Measurements from ENCODE around the gene FBN1. TPM values are rescaled to one million over a fixed set of nuclear protein-coding genes. Genes with fewer than 3 reads are reported as not detected.

The FBN1 gene
- total RNA-seq, 1 donor from 2014 or later, result 439 TPM

DNA sequence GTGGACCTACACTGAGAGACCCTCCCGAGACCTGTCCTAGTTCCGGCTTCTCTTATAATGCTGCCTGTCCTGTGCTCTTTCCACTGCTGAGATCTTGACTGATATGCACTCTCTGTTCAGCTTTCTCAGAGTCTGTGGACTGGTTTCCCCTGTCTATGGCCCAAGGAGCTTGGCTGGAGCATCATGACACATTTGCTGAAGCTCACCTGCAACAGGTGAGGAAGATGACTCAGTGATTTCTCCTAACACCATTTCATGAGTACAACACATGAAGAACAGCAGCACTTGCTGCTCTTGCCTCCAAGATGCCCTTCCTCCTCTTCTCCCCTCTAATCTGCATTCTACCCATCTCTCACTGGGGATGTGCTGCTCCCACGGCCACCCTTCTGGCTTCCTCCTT, 222.2 kb downstream of the FBN1 start:
- Histone ChIP-seq H3K9ac (ENCODE audit: low read depth in 1 of 3, low read length in 3 of 3) (no peak overlapping the region), H3K4me3 (ENCODE audit: low read length in 3 of 3) (no peak overlapping the region), H3K27ac (ENCODE audit: low read depth, low read length) (no peak overlapping the region), H3K4me1 (ENCODE audit: control insufficient read depth in 3 of 3, insufficient read depth in 3 of 3, low read length in 3 of 3) (no peaks in the 10 kb centered on the region), H3K9me3 (ENCODE audit: control insufficient read depth in 3 of 3, low read length in 3 of 3) (no peaks in the 10 kb centered on the region), H3K36me3 (ENCODE audit: control insufficient read depth in 3 of 3, insufficient read depth in 3 of 3, low read length in 3 of 3) (peaks cover 8 to 23% (median 10%) of the 10 kb centered on the region in 3 donors), H3K27me3 (ENCODE audit: control insufficient read depth in 3 of 3, insufficient read depth in 3 of 3, low read length in 3 of 3) (no peaks in the 10 kb centered on the region)

DNA sequence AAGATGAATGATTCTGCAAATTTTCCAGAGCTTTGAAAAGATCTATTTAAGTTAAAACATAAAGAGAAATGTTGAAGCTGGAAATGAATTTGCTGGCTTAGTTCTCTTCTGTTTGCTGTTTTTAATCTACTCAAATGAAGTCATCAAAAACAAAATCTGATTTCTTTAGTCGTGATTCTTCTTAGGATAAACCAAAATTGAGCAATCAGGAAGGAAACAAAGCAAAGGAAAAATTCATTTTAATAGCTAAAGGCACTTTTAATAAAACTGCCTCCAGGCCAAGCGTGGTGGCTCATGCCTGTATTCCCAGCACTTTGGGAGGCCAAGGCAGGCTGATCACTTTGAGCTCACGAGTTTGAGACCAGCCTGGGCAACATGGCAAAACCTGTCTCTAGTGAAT, 223.1 kb downstream of the FBN1 start:
- no peaks in the 10 kb centered on the region for H3K9me3 ChIP-seq (ENCODE audit: control insufficient read depth in 3 of 3, low read length in 3 of 3)
- peaks cover 3 to 22% (median 8%) of the 10 kb centered on the region in 3 donors for H3K36me3 ChIP-seq (ENCODE audit: control insufficient read depth in 3 of 3, insufficient read depth in 3 of 3, low read length in 3 of 3)
- no peak overlapping the region for H3K4me3 ChIP-seq (ENCODE audit: low read length in 3 of 3)
- no peaks in the 10 kb centered on the region for H3K4me1 ChIP-seq (ENCODE audit: control insufficient read depth in 3 of 3, insufficient read depth in 3 of 3, low read length in 3 of 3)
- H3K9ac ChIP-seq (ENCODE audit: low read depth in 1 of 3, low read length in 3 of 3), result no peak overlapping the region
- H3K27me3 ChIP-seq (ENCODE audit: control insufficient read depth in 3 of 3, insufficient read depth in 3 of 3, low read length in 3 of 3), result no peaks in the 10 kb centered on the region
- no peak overlapping the region for H3K27ac ChIP-seq (ENCODE audit: low read depth, low read length)

DNA sequence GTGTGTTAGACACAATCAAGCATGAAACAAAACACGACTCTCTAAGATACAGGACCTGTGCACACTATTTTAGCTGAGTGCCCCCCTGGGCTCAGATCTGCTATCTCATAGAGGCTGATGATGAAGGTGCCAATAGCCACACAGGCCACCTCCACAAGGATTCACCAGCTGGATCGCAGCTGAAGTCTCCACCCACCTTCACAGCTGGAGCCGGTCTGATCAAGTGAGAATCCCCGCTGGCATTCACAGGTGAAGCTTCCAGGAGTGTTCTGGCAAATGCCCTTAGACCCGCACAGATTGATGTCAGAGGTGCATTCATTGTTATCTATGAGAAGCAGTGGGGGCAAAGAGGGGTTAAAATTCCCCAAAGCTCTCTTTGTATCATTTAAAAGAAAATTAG, 224.1 kb downstream of the FBN1 start:
- Histone ChIP-seq H3K27me3 (ENCODE audit: control insufficient read depth in 3 of 3, insufficient read depth in 3 of 3, low read length in 3 of 3) (no peaks in the 10 kb centered on the region), H3K36me3 (ENCODE audit: control insufficient read depth in 3 of 3, insufficient read depth in 3 of 3, low read length in 3 of 3) (peaks cover 3 to 20% (median 8%) of the 10 kb centered on the region in 3 donors), H3K4me3 (ENCODE audit: low read length in 3 of 3) (no peak overlapping the region), H3K9ac (ENCODE audit: low read depth in 1 of 3, low read length in 3 of 3) (no peak overlapping the region), H3K9me3 (ENCODE audit: control insufficient read depth in 3 of 3, low read length in 3 of 3) (no peaks in the 10 kb centered on the region), H3K27ac (ENCODE audit: low read depth, low read length) (no peak overlapping the region), H3K4me1 (ENCODE audit: control insufficient read depth in 3 of 3, insufficient read depth in 3 of 3, low read length in 3 of 3) (no peaks in the 10 kb centered on the region)

DNA sequence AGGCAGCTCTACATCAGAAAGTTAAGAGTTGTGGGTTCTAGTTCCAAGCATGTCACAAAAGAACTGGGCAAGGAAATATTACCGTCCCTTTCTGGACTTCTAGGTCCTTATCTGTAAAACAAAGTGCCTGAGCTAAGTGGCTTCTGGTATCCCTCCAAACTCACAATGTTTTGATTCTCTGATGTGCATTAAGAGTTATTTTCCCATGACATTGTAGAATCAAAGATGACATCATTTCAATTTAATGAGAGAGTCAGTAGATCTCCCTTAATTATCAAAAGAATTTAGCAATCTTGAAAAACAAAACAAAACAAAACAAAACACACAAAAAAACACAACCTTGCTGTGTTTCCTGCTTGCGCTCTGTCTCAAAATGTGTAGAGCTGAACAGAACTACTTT, 225.6 kb downstream of the FBN1 start:
- Histone ChIP-seq H3K36me3 (ENCODE audit: control insufficient read depth in 3 of 3, insufficient read depth in 3 of 3, low read length in 3 of 3) (peaks cover 0 to 14% (median 4%) of the 10 kb centered on the region in 3 donors), H3K4me1 (ENCODE audit: control insufficient read depth in 3 of 3, insufficient read depth in 3 of 3, low read length in 3 of 3) (peaks cover 0 to 8% (median 0%) of the 10 kb centered on the region in 3 donors), H3K27ac (ENCODE audit: low read depth, low read length) (no peak overlapping the region), H3K27me3 (ENCODE audit: control insufficient read depth in 3 of 3, insufficient read depth in 3 of 3, low read length in 3 of 3) (no peaks in the 10 kb centered on the region), H3K9ac (ENCODE audit: low read depth in 1 of 3, low read length in 3 of 3) (no peak overlapping the region), H3K9me3 (ENCODE audit: control insufficient read depth in 3 of 3, low read length in 3 of 3) (no peaks in the 10 kb centered on the region), H3K4me3 (ENCODE audit: low read length in 3 of 3) (no peak overlapping the region)

DNA sequence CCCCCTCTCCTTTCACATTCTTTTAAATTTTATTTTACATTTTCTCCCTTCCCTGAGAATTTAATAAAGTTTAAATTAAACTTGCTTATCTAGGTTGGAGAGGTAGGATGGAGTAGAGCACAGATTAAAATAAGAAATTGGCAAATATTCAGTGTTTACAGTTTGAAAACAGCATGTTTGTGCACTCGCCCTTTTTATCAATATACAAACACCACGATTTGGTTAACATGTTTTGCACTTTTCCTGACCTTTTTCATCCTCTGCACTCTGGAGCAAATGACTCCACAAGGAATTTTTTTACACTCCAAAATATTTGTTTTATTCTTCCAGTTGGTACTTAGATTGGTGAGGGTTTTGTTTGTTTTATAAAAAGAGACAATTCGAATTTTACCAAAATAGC, 227.2 kb downstream of the FBN1 start:
- Histone ChIP-seq H3K9ac (ENCODE audit: low read depth in 1 of 3, low read length in 3 of 3) (no peak overlapping the region), H3K27ac (ENCODE audit: low read depth, low read length) (no peak overlapping the region), H3K4me3 (ENCODE audit: low read length in 3 of 3) (no peak overlapping the region), H3K36me3 (ENCODE audit: control insufficient read depth in 3 of 3, insufficient read depth in 3 of 3, low read length in 3 of 3) (peaks cover 0 to 9% (median 4%) of the 10 kb centered on the region in 3 donors), H3K27me3 (ENCODE audit: control insufficient read depth in 3 of 3, insufficient read depth in 3 of 3, low read length in 3 of 3) (no peaks in the 10 kb centered on the region), H3K9me3 (ENCODE audit: control insufficient read depth in 3 of 3, low read length in 3 of 3) (no peaks in the 10 kb centered on the region), H3K4me1 (ENCODE audit: control insufficient read depth in 3 of 3, insufficient read depth in 3 of 3, low read length in 3 of 3) (peaks cover 0 to 8% (median 0%) of the 10 kb centered on the region in 3 donors)

DNA sequence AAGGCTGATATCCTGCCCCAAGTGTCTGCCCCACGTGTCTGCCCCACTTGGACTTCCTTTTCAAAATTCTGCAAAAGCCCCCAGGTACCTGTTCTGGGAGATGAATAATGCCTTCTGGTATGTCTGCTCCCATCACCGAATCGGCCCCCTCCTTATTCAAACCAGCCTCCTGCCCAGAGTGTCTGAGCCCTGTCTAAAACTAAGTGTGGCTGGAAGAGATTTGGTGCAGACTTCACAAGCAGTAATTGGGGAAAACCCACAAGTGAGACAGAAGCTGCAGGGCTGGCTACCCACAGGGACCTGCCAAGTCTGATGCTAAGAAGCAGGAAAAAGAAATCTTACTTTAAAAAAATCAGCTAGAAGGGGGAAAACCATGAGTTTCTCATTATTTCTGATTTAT, 229.2 kb downstream of the FBN1 start:
- no peak overlapping the region for H3K9ac ChIP-seq (ENCODE audit: low read depth in 1 of 3, low read length in 3 of 3)
- H3K9me3 ChIP-seq (ENCODE audit: control insufficient read depth in 3 of 3, low read length in 3 of 3), result no peaks in the 10 kb centered on the region
- no peak overlapping the region for H3K4me3 ChIP-seq (ENCODE audit: low read length in 3 of 3)
- peaks cover 0 to 16% (median 6%) of the 10 kb centered on the region in 3 donors for H3K4me1 ChIP-seq (ENCODE audit: control insufficient read depth in 3 of 3, insufficient read depth in 3 of 3, low read length in 3 of 3)
- H3K27me3 ChIP-seq (ENCODE audit: control insufficient read depth in 3 of 3, insufficient read depth in 3 of 3, low read length in 3 of 3), result no peaks in the 10 kb centered on the region
- H3K27ac ChIP-seq (ENCODE audit: low read depth, low read length), result no peak overlapping the region
- H3K36me3 ChIP-seq (ENCODE audit: control insufficient read depth in 3 of 3, insufficient read depth in 3 of 3, low read length in 3 of 3), result peaks cover 0 to 3% (median 1%) of the 10 kb centered on the region in 3 donors

DNA sequence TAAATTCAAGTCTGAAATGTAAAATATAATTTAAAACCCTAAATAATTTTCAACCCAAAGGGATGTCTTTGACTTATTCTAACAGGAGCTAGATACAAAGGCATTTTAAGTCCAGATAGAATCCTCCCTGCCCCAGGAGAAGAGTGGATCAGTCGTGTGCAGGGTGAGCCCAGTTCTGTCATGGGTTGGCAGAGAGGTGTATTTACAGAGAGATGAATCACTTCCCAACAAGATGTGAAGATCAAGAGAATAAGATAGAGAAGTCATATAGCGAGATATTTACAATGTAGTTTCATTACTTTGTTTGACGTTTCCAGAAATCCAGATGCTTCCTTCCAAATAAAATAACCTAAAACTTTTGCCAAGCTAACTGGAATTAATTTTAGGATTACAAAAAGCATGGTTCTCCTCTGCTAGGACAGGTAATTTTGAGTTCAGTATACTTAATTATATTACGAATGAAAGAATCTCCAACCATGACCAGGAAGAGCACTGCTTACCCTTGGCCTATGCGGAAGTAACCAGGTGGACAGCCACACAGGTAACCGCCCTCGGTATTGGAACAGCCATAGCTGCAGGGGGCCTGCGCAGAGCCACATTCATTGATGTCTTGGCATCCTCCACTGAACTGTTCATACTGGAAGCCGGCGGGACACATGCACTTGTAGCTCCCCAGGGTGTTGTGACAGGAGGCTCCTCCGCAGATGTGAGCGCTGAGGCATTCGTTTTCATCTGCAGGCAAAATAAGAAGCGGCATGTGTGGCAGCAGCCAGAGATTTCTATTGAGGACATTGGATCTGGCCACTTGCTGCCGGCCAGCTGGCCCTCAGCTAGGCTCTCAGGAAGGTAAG, 230.2 kb downstream of the FBN1 start:
- peak overlapping the region; percentile 12 for H3K27ac ChIP-seq (ENCODE audit: low read depth, low read length)

DNA sequence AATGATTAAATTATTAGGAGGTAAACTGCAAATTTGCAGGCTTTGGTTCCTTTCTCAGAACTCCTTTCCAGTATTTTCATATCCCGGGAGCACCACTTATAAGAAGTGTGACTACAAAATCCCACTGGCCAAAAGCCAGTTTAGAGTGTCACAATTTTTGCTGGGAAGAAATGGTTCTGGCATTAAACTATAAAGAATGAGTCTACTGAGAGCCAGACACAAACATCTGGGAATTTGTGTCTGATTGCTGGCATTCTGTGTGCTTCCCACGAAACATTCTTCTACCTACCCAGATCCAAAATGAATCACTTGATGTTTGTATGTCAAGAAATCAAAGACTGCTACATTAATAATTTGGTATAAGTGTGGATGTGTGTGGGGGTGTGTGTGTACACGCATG, 231.5 kb downstream of the FBN1 start:
- peak overlapping the region in 1 of 3 donors; percentile 15 for H3K9ac ChIP-seq (ENCODE audit: low read depth in 1 of 3, low read length in 3 of 3)
- peaks cover 0 to 8% (median 0%) of the 10 kb centered on the region in 3 donors for H3K36me3 ChIP-seq (ENCODE audit: control insufficient read depth in 3 of 3, insufficient read depth in 3 of 3, low read length in 3 of 3)
- peaks cover 0 to 16% (median 6%) of the 10 kb centered on the region in 3 donors for H3K4me1 ChIP-seq (ENCODE audit: control insufficient read depth in 3 of 3, insufficient read depth in 3 of 3, low read length in 3 of 3)
- H3K4me3 ChIP-seq (ENCODE audit: low read length in 3 of 3), result no peak overlapping the region
- H3K27me3 ChIP-seq (ENCODE audit: control insufficient read depth in 3 of 3, insufficient read depth in 3 of 3, low read length in 3 of 3), result no peaks in the 10 kb centered on the region
- no peaks in the 10 kb centered on the region for H3K9me3 ChIP-seq (ENCODE audit: control insufficient read depth in 3 of 3, low read length in 3 of 3)
- H3K27ac ChIP-seq (ENCODE audit: low read depth, low read length), result no peak overlapping the region

More for the DNA sequence above, 230.2 kb downstream of the FBN1 start:
- Histone ChIP-seq H3K9ac (ENCODE audit: low read depth in 1 of 3, low read length in 3 of 3) (no peak overlapping the region), H3K9me3 (ENCODE audit: control insufficient read depth in 3 of 3, low read length in 3 of 3) (no peaks in the 10 kb centered on the region), H3K4me1 (ENCODE audit: control insufficient read depth in 3 of 3, insufficient read depth in 3 of 3, low read length in 3 of 3) (peaks cover 0 to 16% (median 6%) of the 10 kb centered on the region in 3 donors), H3K4me3 (ENCODE audit: low read length in 3 of 3) (no peak overlapping the region), H3K27me3 (ENCODE audit: control insufficient read depth in 3 of 3, insufficient read depth in 3 of 3, low read length in 3 of 3) (no peaks in the 10 kb centered on the region), H3K36me3 (ENCODE audit: control insufficient read depth in 3 of 3, insufficient read depth in 3 of 3, low read length in 3 of 3) (peaks cover 0 to 4% (median 0%) of the 10 kb centered on the region in 3 donors)

DNA sequence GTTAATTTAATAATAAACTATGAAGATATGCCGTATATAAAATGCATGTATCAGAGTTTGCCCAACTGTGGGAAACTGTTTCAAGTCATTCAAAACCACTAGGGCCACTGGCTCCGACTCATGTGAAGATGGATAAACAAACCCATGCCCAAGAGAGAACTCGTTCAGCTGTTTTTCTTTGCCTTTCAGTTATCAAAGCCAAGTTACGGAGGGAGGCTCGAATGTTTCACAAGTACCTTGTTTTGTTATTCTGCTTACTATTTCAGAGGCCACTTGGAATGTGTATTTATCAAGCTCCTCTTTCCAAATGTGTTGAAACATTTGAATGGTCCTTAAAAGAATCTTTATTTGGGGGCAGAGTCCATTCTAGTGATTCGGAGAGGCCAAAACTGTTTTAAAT, 232.2 kb downstream of the FBN1 start:
- Histone ChIP-seq H3K9me3 (ENCODE audit: control insufficient read depth in 3 of 3, low read length in 3 of 3) (no peaks in the 10 kb centered on the region), H3K4me1 (ENCODE audit: control insufficient read depth in 3 of 3, insufficient read depth in 3 of 3, low read length in 3 of 3) (peaks cover 0 to 16% (median 6%) of the 10 kb centered on the region in 3 donors), H3K36me3 (ENCODE audit: control insufficient read depth in 3 of 3, insufficient read depth in 3 of 3, low read length in 3 of 3) (peaks cover 0 to 8% (median 0%) of the 10 kb centered on the region in 3 donors), H3K9ac (ENCODE audit: low read depth in 1 of 3, low read length in 3 of 3) (no peak overlapping the region), H3K4me3 (ENCODE audit: low read length in 3 of 3) (no peak overlapping the region), H3K27me3 (ENCODE audit: control insufficient read depth in 3 of 3, insufficient read depth in 3 of 3, low read length in 3 of 3) (no peaks in the 10 kb centered on the region), H3K27ac (ENCODE audit: low read depth, low read length) (no peak overlapping the region)

DNA sequence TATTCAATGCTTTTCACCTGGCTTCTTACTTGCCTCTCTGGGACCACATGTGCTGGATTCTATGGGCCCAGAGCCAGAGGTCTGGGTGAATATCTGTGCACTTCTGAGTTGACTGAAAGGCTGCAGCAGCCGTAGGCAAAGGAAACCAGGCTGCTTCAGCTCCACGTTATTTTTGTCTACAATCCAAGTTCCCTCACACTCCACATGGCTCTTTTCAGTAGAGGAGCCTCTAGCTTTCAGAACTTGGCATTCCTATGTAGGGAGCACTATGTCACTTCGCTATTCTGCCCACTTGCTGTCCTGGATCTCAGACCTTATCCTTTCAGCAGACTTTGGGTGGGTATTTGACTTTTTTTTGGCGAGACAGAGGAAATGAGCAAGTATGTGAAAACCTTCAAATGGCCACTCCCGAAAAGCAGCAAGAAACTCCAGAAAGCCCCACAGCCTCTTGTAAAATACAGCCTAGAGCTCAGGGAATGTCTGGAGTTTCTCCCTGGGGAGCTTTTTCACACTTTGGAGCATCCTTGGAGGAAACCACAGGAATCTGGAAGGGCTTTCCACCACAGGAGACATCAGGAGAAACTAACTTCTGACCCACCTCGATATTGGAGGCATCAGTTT, 233.4 kb downstream of the FBN1 start:
- Histone ChIP-seq H3K4me3 (ENCODE audit: low read length in 3 of 3) (no peak overlapping the region), H3K27me3 (ENCODE audit: control insufficient read depth in 3 of 3, insufficient read depth in 3 of 3, low read length in 3 of 3) (no peaks in the 10 kb centered on the region), H3K9me3 (ENCODE audit: control insufficient read depth in 3 of 3, low read length in 3 of 3) (no peaks in the 10 kb centered on the region), H3K27ac (ENCODE audit: low read depth, low read length) (peak overlapping the region; percentile 42), H3K36me3 (ENCODE audit: control insufficient read depth in 3 of 3, insufficient read depth in 3 of 3, low read length in 3 of 3) (peaks cover 0 to 8% (median 0%) of the 10 kb centered on the region in 3 donors), H3K9ac (ENCODE audit: low read depth in 1 of 3, low read length in 3 of 3) (no peak overlapping the region), H3K4me1 (ENCODE audit: control insufficient read depth in 3 of 3, insufficient read depth in 3 of 3, low read length in 3 of 3) (peaks cover 0 to 20% (median 6%) of the 10 kb centered on the region in 3 donors)
